BJ (cell line): ENCODE results near the gene RANBP3. TPM values are rescaled to one million over a fixed set of nuclear protein-coding genes. Genes with fewer than 3 reads are reported as not detected.

Source experiments
- CTCF ChIA-PET: fragments of 350-600 bp; formaldehyde crosslinking; extraction: SDS; loops from one replicate; lab custom pipeline; 2021; ENCODE audit warnings: antibody characterized with exemption, inconsistent platforms; lab: Yijun Ruan, JAX
- POLR2A ChIA-PET: fragments of 300-600 bp; sonication (Branson Sonifier 250); formaldehyde crosslinking; extraction: SDS; loops from one replicate; lab custom pipeline; 2021; ENCODE audit warnings: antibody characterized with exemption; lab: Charles Lee
- DNase-seq: peaks from one replicate; pipeline ENCODE4 v3.0.0-alpha.2; 2011; ENCODE audit warnings: low read depth
- H3K27me3 ChIP-seq: 2 replicates; pipeline ENCODE4 v1.6.0; 2011; ENCODE audit warnings: low read length; ENCODE audit not compliant: control insufficient read depth, insufficient read depth
- H3K36me3 ChIP-seq: 2 replicates; pipeline ENCODE4 v1.5.1; 2011; ENCODE audit warnings: low read length; ENCODE audit not compliant: control insufficient read depth, insufficient read depth
- H3K4me3 ChIP-seq: 2 replicates; pipeline ENCODE4 v1.5.1; 2011; ENCODE audit warnings: low read depth, mild to moderate bottlenecking, control low read depth, low read length
- polyA plus RNA-seq: library from polyadenylated mRNA; depleted of rRNA; stranded (reverse); fragments of >200 nt; gene quantifications from 2 replicates; pipeline ENCODE4 v1.2.3, GENCODE V29; 2011
- TF ChIP-seq, protein P1 (sequence below): IDR thresholded peaks from 2 replicates; pipeline ENCODE4 v1.5.1; 2011; ENCODE audit warnings: low read depth, mild to moderate bottlenecking, control low read depth, inconsistent platforms, low read length, moderate library complexity; ENCODE audit not compliant: insufficient read depth

Gene RANBP3
- polyA plus RNA-seq, 1 experiment, result 68.6 TPM

- ChIA-PET CTCF (interaction anchor here (0.9 kb wide), 1 partner anchor 118 kb away, joined by 4 read pairs; no protein-coding TSS in a partner anchor), POLR2A (no interaction called here)
- no peak for DNase-seq
- H3K27me3 ChIP-seq, result no peaks in the 10 kb centered on the region
- TF ChIP-seq, protein P1, sequence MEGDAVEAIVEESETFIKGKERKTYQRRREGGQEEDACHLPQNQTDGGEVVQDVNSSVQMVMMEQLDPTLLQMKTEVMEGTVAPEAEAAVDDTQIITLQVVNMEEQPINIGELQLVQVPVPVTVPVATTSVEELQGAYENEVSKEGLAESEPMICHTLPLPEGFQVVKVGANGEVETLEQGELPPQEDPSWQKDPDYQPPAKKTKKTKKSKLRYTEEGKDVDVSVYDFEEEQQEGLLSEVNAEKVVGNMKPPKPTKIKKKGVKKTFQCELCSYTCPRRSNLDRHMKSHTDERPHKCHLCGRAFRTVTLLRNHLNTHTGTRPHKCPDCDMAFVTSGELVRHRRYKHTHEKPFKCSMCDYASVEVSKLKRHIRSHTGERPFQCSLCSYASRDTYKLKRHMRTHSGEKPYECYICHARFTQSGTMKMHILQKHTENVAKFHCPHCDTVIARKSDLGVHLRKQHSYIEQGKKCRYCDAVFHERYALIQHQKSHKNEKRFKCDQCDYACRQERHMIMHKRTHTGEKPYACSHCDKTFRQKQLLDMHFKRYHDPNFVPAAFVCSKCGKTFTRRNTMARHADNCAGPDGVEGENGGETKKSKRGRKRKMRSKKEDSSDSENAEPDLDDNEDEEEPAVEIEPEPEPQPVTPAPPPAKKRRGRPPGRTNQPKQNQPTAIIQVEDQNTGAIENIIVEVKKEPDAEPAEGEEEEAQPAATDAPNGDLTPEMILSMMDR, result no peak
- H3K36me3 ChIP-seq, result peaks cover 42% of the 10 kb centered on the region
- H3K4me3 ChIP-seq, result no peak overlapping the region
Measured at GRCh38 chr19:5921516-5922160, 56.3 kb downstream of the RANBP3 start.

- Histone ChIP-seq H3K27me3 (no peaks in the 10 kb centered on the region), H3K36me3 (peaks cover 37% of the 10 kb centered on the region), H3K4me3 (no peak overlapping the region)
- DNase-seq, result no peak
- ChIA-PET CTCF (no interaction called here), POLR2A (interaction anchor here (0.8 kb wide), 1 partner anchor 8 kb away, joined by 3 read pairs; no protein-coding TSS in a partner anchor)
- TF ChIP-seq, protein P1, result no peak
Measured at GRCh38 chr19:5918463-5919079, 59.4 kb downstream of the RANBP3 start.

- POLR2A ChIA-PET, result interaction anchor here (0.8 kb wide), 1 partner anchor 9 kb away, joined by 3 read pairs; no protein-coding TSS in a partner anchor
Measured at GRCh38 chr19:5917431-5918107, 60.4 kb downstream of the RANBP3 start.

DNA sequence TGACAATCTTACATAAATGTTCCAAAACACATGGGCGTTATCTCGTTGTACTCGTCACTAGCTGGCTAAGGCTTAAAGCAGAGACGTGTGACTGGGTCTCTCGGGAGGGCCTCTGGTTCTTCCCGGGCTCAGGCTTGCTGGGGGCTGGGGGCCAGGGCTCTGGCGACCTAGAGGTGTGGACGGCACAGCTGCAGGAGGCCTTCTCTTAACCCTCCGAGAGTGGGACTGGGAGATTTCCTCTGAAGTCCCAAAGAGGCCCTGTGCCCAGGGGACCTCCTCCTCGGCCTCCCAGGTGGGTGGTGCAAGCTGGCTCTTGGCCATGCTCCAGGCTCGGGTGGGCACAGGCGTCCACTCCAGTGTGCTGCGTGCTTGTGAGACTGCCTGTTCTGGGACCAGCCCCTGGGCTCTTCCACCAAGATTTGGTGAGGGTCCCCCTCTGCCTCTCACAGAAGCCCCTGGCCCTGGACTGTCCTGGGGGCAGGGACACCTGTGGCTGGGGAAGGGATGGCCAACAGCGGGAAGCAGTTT lies 61.7 kb downstream of the RANBP3 start:
- POLR2A ChIA-PET, result no interaction called here
- Histone ChIP-seq H3K4me3 (no peak overlapping the region), H3K27me3 (no peaks in the 10 kb centered on the region), H3K36me3 (peaks cover 30% of the 10 kb centered on the region)
- no peak for DNase-seq
- CTCF ChIA-PET, result interaction anchor here (0.7 kb wide), 1 partner anchor 81 kb away, joined by 3 read pairs; no protein-coding TSS in a partner anchor
- TF ChIP-seq, protein P1, result no peak

More at GRCh38 chr19:5917431-5918107, 60.4 kb downstream of the RANBP3 start:
- TF ChIP-seq, protein P1, result no peak
- no peak for DNase-seq
- Histone ChIP-seq H3K27me3 (no peaks in the 10 kb centered on the region), H3K4me3 (no peak overlapping the region), H3K36me3 (peaks cover 31% of the 10 kb centered on the region)
- CTCF ChIA-PET, result no interaction called here

DNA sequence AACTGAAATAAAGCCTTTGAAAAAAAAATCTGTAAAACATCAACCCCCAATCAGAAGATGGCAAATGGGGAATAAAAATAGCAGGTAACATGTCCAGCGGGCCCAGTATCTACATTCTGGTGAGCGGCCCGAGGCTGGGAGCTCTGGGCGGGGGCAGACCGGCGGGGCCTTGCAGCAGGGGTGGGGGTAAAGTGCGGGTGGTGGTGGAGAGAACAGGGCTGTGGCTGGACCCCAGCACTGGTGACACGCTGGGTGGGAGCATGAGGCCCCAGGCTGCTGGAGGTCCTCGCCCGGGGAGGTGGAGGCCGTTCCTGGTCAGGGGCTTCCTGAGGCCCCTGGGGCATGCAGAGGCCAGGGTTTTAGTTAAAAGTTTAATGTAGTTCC lies 62.2 kb downstream of the RANBP3 start:
- DNase-seq, result no peak
- TF ChIP-seq, protein P1, result no peak
- Histone ChIP-seq H3K36me3 (peaks cover 30% of the 10 kb centered on the region), H3K4me3 (no peak overlapping the region), H3K27me3 (no peaks in the 10 kb centered on the region)
- ChIA-PET POLR2A (no interaction called here), CTCF (interaction anchor here (0.6 kb wide), 1 partner anchor 14 kb away, joined by 3 read pairs; no protein-coding TSS in a partner anchor)
